MV-4-11 (cell line): ENCODE data around the gene CCBE1.

ENCODE experiments used
- DNase-seq: peaks from one replicate; lab custom pipeline; 2025; lab: John Stamatoyannopoulos, UW

The CCBE1 gene

GRCh38 chr18:59454909-59455727 lies 242.1 kb downstream of the CCBE1 start:
- DNase-seq = no peak

GRCh38 chr18:59453468-59453961 lies 243.7 kb downstream of the CCBE1 start:
- DNase-seq = no peak

- DNase-seq = no peak
Observed at GRCh38 chr18:59451963-59452362, 245.3 kb downstream of the CCBE1 start.

GRCh38 chr18:59451073-59451472 lies 246.2 kb downstream of the CCBE1 start:
- no peak for DNase-seq

- no peak for DNase-seq
Observed at GRCh38 chr18:59448546-59448945, 248.7 kb downstream of the CCBE1 start.

GRCh38 chr18:59446012-59446411 lies 251.2 kb downstream of the CCBE1 start:
- DNase-seq = no peak

- no peak for DNase-seq
Observed at GRCh38 chr18:59437851-59438569, 259.2 kb downstream of the CCBE1 start.

GRCh38 chr18:59432803-59433597 lies 264.2 kb downstream of the CCBE1 start:
- DNase-seq = no peak

GRCh38 chr18:59431131-59431530 lies 266.1 kb downstream of the CCBE1 start:
- no peak for DNase-seq

- no peak for DNase-seq
Observed at GRCh38 chr18:59429608-59430007, 267.6 kb downstream of the CCBE1 start.

GRCh38 chr18:59428018-59428417 lies 269.2 kb downstream of the CCBE1 start:
- no peak for DNase-seq

- no peak for DNase-seq
Observed at GRCh38 chr18:59426855-59427254, 270.4 kb downstream of the CCBE1 start.

- DNase-seq = no peak
Observed at GRCh38 chr18:59423259-59423658, 274.0 kb downstream of the CCBE1 start.

GRCh38 chr18:59420244-59420643 lies 277.0 kb downstream of the CCBE1 start:
- no peak for DNase-seq

- DNase-seq = no peak
Observed at GRCh38 chr18:59419386-59419785, 277.8 kb downstream of the CCBE1 start.

GRCh38 chr18:59416818-59417217 lies 280.4 kb downstream of the CCBE1 start:
- no peak for DNase-seq

- DNase-seq = no peak
Observed at GRCh38 chr18:59414111-59414653, 283.0 kb downstream of the CCBE1 start.

- DNase-seq = peak; percentile 82
Observed at GRCh38 chr18:59402432-59403090, 294.7 kb downstream of the CCBE1 start.

GRCh38 chr18:59400407-59400806 lies 296.8 kb downstream of the CCBE1 start:
- DNase-seq = no peak

GRCh38 chr18:59395226-59396175 lies 301.7 kb downstream of the CCBE1 start:
- peak; percentile 48 for DNase-seq
